GM12872 (cell line): ENCODE results near the gene NAXD.

Experiments used
- TF ChIP-seq, protein P1 (sequence below): IDR thresholded peaks from 3 replicates; pipeline ENCODE4 v1.5.1; 2011; ENCODE audit warnings: low read depth, mild to moderate bottlenecking, low read length, moderate library complexity; ENCODE audit not compliant: insufficient read depth

The NAXD gene

GRCh38 chr13:110665491-110666254 is 50.3 kb downstream of the NAXD start:
- TF ChIP-seq, protein P1, sequence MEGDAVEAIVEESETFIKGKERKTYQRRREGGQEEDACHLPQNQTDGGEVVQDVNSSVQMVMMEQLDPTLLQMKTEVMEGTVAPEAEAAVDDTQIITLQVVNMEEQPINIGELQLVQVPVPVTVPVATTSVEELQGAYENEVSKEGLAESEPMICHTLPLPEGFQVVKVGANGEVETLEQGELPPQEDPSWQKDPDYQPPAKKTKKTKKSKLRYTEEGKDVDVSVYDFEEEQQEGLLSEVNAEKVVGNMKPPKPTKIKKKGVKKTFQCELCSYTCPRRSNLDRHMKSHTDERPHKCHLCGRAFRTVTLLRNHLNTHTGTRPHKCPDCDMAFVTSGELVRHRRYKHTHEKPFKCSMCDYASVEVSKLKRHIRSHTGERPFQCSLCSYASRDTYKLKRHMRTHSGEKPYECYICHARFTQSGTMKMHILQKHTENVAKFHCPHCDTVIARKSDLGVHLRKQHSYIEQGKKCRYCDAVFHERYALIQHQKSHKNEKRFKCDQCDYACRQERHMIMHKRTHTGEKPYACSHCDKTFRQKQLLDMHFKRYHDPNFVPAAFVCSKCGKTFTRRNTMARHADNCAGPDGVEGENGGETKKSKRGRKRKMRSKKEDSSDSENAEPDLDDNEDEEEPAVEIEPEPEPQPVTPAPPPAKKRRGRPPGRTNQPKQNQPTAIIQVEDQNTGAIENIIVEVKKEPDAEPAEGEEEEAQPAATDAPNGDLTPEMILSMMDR, result no peak

DNA sequence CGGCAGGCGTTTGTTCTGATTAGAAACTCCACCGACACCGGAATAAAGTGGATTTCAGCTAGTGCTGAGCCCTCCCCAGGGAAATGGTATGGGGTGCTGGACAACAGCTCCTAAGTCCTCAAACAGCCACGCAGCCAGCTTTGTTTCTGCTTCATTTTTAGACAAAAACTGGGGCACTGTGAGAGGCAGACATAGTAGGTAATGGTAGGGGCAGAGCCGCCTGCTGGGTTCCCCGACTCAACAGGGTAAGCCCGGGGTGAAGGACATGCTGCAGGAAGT is 50.8 kb downstream of the NAXD start:
- TF ChIP-seq, protein P1, result no peak

DNA sequence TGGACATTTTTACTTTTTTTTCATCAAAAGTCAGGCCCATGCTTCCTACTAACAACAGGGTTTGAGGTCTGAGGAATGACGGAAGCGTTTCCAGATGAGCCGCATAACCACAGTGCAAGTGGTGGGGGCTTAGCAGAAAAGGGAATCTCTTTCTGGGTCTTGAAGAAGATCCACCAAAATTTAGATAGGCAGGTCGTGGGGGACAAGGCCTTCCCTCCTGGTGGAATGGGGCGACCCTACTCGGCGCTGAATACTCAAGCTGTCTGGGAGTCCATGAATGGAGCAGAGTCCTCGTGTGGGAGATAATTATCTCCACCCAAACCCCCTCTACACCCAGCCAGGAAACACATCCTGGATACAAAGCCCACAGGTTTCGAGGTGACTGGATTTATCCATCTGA is 53.7 kb downstream of the NAXD start:
- TF ChIP-seq, protein P1, result no peak

GRCh38 chr13:110676595-110677587 is 61.5 kb downstream of the NAXD start:
- TF ChIP-seq, protein P1, result peak; percentile 20; the same call in 1 of the 3 replicates

DNA sequence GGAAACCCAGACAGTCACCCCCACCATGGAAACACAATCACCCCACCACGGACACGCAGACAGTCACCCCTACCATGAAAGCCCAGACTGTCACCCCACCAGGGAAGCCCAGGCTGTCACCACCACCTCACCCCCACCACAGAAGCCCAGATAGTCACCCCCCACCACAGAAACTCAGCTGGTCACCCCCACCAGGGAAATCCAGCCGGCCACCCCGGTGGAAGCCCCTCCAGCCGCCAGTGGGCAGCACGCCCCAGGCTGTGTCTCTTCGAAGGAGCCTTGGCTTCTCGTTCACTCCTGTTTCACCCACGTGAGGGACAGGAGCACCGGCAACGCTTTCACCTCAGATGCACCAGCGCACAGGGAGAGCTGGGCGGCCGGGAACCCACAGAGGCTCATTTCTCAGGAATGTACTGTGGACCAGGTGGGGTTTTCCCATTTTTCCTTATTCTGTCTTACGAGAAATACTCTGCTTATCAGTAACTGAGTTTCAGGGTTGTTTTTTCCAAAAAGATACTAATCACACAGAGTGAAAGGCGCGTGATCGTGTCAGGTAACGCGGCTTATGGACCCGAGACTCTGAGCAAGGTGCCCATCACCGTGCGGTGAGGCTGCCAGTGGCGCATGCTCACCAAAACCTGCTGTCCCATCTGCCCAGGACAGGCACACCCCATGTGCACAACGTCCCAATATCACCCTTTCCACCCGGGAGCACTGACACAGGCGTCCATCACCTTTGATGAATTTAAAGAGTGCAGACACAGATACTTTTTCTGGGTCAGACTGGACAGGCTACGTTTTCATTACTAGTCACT is 62.6 kb downstream of the NAXD start:
- TF ChIP-seq, protein P1, result no peak

DNA sequence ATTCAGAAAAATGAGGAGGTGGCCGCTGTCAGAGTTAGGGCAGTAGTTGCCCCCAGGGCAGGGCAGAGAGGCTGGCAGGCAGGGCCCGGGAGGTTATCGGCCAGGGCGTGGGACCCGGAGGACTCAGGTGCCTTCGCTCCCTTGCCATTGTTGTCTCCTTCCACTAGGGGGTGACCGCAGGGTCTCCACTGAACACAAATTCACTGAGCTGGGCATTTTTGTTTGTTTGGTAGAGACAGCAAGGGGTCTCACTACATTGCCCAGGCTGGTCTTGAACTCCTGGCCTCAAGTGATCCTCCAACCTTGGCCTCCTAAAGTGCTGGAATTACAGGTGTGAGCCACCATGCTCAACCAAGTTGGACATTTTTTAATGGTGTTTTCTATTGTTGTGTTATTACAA is 65.5 kb downstream of the NAXD start:
- TF ChIP-seq, protein P1, result peak; percentile 63
